ENCODE measurements around the gene SCRT2.

DNA sequence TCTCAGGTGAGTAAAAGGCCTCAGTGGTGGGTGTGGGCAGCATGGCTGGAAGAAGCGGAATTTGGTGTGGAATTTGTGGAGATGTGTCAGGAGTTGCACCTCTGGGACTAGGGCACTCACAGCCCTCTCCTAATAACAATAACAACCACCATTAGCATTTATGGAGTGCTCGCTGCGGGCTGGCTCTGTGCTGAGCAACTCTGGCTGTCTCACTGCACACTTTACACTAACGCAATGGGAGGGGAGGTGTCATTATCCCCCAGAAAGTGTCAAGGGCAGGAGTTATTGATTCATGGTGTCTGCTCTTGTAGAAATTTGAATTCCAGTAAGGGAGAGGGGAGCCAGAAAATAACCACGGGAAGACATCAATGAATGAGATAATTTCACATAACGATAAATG lies 22.7 kb upstream of the SCRT2 start:
- no peak for TF ChIP-seq POLR2A (conservative IDR thresholded peaks at IDR 0.05)
- TF ChIP-seq SAFB2 (IDR thresholded peaks at IDR 0.05; ENCODE audit: borderline replicate concordance, low read depth, low read length, severe bottlenecking) = no peak
- TF ChIP-seq, protein P1, sequence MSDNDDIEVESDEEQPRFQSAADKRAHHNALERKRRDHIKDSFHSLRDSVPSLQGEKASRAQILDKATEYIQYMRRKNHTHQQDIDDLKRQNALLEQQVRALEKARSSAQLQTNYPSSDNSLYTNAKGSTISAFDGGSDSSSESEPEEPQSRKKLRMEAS (CRISPR knock-in tag; IDR thresholded peaks at IDR 0.05) = no peak
- TF ChIP-seq, protein P2, sequence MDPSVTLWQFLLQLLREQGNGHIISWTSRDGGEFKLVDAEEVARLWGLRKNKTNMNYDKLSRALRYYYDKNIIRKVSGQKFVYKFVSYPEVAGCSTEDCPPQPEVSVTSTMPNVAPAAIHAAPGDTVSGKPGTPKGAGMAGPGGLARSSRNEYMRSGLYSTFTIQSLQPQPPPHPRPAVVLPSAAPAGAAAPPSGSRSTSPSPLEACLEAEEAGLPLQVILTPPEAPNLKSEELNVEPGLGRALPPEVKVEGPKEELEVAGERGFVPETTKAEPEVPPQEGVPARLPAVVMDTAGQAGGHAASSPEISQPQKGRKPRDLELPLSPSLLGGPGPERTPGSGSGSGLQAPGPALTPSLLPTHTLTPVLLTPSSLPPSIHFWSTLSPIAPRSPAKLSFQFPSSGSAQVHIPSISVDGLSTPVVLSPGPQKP (CRISPR knock-in tag; IDR thresholded peaks at IDR 0.05) = no peak
- TF ChIP-seq POLR2AphosphoS5 (IDR thresholded peaks at IDR 0.05; ENCODE audit: control insufficient read depth, insufficient read depth, low read depth, low read length) = no peak
- TF ChIP-seq, protein P3, sequence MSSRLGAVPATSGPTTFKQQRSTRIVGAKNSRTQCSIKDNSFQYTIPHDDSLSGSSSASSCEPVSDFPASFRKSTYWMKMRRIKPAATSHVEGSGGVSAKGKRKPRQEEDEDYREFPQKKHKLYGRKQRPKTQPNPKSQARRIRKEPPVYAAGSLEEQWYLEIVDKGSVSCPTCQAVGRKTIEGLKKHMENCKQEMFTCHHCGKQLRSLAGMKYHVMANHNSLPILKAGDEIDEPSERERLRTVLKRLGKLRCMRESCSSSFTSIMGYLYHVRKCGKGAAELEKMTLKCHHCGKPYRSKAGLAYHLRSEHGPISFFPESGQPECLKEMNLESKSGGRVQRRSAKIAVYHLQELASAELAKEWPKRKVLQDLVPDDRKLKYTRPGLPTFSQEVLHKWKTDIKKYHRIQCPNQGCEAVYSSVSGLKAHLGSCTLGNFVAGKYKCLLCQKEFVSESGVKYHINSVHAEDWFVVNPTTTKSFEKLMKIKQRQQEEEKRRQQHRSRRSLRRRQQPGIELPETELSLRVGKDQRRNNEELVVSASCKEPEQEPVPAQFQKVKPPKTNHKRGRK (tag; IDR thresholded peaks at IDR 0.05) = no peak
- no peak for TF ChIP-seq POLR2AphosphoS2 (IDR thresholded peaks at IDR 0.05; ENCODE audit: low read length)
- TF ChIP-seq, protein P4, sequence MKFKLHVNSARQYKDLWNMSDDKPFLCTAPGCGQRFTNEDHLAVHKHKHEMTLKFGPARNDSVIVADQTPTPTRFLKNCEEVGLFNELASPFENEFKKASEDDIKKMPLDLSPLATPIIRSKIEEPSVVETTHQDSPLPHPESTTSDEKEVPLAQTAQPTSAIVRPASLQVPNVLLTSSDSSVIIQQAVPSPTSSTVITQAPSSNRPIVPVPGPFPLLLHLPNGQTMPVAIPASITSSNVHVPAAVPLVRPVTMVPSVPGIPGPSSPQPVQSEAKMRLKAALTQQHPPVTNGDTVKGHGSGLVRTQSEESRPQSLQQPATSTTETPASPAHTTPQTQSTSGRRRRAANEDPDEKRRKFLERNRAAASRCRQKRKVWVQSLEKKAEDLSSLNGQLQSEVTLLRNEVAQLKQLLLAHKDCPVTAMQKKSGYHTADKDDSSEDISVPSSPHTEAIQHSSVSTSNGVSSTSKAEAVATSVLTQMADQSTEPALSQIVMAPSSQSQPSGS (CRISPR knock-in tag; IDR thresholded peaks at IDR 0.05) = no peak
- TF ChIP-seq, protein P5, sequence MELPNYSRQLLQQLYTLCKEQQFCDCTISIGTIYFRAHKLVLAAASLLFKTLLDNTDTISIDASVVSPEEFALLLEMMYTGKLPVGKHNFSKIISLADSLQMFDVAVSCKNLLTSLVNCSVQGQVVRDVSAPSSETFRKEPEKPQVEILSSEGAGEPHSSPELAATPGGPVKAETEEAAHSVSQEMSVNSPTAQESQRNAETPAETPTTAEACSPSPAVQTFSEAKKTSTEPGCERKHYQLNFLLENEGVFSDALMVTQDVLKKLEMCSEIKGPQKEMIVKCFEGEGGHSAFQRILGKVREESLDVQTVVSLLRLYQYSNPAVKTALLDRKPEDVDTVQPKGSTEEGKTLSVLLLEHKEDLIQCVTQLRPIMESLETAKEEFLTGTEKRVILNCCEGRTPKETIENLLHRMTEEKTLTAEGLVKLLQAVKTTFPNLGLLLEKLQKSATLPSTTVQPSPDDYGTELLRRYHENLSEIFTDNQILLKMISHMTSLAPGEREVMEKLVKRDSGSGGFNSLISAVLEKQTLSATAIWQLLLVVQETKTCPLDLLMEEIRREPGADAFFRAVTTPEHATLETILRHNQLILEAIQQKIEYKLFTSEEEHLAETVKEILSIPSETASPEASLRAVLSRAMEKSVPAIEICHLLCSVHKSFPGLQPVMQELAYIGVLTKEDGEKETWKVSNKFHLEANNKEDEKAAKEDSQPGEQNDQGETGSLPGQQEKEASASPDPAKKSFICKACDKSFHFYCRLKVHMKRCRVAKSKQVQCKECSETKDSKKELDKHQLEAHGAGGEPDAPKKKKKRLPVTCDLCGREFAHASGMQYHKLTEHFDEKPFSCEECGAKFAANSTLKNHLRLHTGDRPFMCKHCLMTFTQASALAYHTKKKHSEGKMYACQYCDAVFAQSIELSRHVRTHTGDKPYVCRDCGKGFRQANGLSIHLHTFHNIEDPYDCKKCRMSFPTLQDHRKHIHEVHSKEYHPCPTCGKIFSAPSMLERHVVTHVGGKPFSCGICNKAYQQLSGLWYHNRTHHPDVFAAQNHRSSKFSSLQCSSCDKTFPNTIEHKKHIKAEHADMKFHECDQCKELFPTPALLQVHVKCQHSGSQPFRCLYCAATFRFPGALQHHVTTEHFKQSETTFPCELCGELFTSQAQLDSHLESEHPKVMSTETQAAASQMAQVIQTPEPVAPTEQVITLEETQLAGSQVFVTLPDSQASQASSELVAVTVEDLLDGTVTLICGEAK (IDR thresholded peaks at IDR 0.05) = no peak
- TF ChIP-seq, protein P5 (CRISPR knock-in tag; IDR thresholded peaks at IDR 0.05) = no peak
- TF ChIP-seq, protein P6, sequence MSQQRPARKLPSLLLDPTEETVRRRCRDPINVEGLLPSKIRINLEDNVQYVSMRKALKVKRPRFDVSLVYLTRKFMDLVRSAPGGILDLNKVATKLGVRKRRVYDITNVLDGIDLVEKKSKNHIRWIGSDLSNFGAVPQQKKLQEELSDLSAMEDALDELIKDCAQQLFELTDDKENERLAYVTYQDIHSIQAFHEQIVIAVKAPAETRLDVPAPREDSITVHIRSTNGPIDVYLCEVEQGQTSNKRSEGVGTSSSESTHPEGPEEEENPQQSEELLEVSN (IDR thresholded peaks at IDR 0.05; ENCODE audit: borderline replicate concordance in 1 of 2, extremely low read depth in 1 of 2, insufficient read depth in 1 of 2, insufficient read length in 1 of 2, low read depth in 1 of 2, low read length in 1 of 2, poor library complexity in 1 of 2, severe bottlenecking in 1 of 2) = no peak
- TF ChIP-seq, protein P7, sequence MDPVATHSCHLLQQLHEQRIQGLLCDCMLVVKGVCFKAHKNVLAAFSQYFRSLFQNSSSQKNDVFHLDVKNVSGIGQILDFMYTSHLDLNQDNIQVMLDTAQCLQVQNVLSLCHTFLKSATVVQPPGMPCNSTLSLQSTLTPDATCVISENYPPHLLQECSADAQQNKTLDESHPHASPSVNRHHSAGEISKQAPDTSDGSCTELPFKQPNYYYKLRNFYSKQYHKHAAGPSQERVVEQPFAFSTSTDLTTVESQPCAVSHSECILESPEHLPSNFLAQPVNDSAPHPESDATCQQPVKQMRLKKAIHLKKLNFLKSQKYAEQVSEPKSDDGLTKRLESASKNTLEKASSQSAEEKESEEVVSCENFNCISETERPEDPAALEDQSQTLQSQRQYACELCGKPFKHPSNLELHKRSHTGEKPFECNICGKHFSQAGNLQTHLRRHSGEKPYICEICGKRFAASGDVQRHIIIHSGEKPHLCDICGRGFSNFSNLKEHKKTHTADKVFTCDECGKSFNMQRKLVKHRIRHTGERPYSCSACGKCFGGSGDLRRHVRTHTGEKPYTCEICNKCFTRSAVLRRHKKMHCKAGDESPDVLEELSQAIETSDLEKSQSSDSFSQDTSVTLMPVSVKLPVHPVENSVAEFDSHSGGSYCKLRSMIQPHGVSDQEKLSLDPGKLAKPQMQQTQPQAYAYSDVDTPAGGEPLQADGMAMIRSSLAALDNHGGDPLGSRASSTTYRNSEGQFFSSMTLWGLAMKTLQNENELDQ (CRISPR knock-in tag; IDR thresholded peaks at IDR 0.05; ENCODE audit: borderline replicate concordance) = no peak
- no peak for TF ChIP-seq TARDBP (IDR thresholded peaks at IDR 0.05)
- TF ChIP-seq CBX3 (IDR thresholded peaks at IDR 0.05; ENCODE audit: borderline replicate concordance in 1 of 2, low read length in 2 of 2) = no peak

All from K562 (cell line).